HG02678 (cell line): Measurements from ENCODE around the gene BARX1.
"Not testable (repeated sequence)": the region's sequence is repeated elsewhere in the genome, so short reads cannot be mapped to it uniquely, and the experiment has no call there.

Source experiments
- ATAC-seq: cut with Tn5 transposase; IDR thresholded peaks from one replicate; pipeline ENCODE4 v1.9.1; 2021; ENCODE audit warnings: mild to moderate bottlenecking, moderate library complexity; ENCODE audit not compliant: unreplicated experiment

BARX1 gene, protein sequence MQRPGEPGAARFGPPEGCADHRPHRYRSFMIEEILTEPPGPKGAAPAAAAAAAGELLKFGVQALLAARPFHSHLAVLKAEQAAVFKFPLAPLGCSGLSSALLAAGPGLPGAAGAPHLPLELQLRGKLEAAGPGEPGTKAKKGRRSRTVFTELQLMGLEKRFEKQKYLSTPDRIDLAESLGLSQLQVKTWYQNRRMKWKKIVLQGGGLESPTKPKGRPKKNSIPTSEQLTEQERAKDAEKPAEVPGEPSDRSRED

DNA sequence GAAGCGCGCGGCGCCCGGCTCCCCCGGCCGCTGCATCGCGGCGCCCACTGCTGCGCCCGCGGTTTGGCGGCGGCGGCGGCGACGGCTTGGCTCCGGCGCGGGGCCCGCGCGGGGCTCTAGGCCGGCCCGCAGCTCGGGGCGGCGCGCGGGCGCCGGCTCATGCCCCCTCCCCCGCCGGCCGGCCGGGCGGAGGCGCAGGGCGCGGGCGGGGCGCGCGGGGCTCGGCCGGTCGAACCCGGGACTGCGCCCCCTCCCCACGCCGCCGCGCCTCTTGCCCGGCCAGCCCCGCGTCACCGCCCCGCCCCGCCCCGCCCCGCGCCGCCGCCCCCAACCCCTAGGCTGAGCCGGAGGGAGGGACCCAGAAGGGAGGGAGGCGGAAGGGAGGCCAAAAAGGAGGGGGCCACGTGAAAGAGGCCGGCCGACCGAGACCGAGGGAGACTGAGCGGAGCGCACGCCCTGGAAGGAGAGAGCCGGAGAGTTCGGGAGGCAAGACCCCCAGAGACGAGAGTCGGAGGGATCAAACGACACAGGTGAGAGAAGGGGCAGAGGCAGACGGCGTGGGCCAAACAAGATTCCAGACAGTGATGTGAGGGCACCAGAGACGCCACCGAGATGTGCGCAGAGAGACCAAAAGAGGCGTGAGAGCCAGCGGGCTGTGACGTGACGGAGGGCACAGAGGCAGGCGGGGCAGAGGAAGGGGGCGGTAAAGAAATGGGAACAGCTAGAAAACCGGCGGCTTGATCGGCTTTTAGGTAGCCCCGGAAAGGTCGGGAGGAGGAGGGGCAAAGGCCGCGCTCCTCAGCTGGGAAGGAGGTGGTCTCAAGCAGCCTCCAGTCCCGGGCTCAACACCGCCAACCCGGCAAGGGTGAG lies at the start of gene BARX1:
Gene BARX1 (minus strand): TSS at position 245 of the 870 bp plus-strand sequence. CDS start 209 bp downstream, at position 36.
- ATAC-seq = no peak

DNA sequence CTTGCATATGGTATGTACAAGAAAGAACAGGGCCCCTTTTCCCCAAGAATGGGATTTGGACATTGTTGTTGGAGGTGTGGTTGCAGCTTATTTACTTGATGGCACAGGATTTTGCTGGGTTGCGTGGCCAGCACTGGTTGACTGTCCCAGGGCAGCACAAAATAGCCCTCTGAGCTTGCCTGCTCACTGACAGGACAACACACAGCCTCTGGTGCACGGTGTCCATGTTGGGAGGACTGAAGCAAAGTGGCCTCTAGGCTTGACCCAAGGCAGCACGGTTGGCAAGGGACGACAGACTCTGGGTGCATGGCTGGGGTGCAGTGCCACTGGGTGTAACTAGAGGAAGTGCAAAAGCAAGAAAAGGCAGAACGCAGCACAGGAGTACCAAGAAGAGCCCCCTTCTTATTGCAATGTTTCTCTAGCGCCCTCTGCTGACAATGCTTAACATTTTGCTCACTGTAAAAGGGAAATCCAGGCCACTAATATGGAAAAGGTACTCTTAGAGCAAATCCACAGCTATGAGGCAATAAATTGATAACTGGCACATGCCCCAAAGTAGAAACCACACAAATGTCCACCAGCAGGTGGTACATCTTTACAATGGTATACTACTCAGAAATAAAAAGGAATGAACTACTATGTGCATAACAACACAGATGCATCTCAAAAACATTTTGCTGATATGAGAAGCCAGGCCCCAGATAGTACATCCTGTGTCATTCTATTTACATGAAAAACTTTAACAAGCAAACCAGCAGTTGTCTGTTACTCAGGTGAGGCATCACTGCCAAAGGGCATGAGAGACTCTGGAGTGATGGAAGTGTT lies 47.4 kb upstream of the BARX1 start:
- no peak for ATAC-seq

DNA sequence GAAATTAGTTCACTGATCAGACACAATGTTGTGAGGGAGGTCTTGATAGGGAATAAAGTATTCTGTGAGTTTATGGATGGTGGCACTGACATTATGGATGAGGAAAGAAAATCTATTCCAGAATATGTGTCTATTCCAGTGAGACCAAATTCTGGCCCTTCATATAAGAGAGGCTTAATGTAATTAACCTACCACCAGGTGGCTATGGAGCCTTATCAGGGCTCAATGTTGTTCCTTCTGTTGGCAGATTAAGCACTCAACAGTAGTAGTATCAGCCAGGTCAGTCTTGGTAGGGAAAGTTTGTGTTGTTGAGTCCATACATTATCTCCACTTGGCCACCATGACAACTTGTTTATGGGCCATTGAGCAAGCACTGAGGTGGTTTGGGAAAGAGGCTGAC lies 41.7 kb upstream of the BARX1 start:
- ATAC-seq = no peak

DNA sequence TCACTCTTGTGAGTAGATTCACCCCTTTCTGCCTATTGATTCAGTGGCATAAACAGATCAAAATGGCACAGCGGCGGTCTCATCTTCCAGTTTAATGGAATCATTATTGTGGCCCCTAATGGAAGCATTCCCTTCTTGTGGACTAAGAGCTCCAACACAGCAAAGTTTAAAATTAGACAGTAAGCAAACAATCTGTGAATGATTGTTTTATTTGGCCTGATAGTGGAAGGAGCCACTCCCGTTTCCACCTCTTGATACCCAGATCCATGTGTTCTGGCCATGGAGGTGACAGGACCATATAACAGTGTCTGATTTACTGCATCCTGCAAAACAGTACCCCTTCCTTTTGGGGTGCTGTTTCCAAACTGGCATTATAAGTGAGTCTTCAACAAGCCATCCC lies 41.2 kb upstream of the BARX1 start:
- ATAC-seq = no peak

DNA sequence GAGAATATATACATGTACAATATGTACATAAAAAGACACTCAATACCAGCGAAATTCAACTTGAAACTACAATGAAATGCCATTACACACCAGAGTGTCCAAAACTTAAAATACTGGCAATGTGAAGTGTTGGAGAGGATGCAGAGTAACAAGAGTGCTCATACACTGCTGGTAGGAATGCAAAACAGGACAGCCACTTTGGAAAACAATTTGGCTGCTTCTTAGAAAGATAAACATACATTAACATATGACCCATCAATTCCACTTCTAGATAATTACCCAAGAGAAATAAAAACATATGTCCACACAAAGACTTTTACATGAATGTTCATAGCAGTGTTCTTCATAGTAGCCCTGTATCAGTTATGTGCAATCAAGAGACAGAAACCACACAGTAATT lies 39.4 kb upstream of the BARX1 start:
- ATAC-seq = no peak

DNA sequence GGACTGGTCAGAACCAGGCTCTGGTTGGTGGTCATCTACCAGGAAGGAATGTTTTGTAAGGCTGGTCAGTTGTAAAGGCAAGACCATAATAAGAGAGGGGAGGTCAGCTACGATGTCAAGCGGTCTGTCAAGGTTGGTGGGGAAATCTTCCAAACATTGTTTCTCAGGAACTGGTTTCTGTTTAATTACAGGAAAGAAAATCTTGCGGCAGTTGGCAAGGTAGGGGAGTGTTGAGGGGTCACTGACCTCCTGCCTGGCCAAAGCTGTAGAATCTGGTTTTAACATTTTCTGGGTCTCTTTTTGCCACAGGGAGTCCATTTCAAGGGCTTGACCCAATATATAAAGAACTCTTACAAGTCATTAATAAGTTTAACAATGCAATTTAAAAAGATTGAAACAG lies 39.0 kb upstream of the BARX1 start:
- ATAC-seq = no peak

DNA sequence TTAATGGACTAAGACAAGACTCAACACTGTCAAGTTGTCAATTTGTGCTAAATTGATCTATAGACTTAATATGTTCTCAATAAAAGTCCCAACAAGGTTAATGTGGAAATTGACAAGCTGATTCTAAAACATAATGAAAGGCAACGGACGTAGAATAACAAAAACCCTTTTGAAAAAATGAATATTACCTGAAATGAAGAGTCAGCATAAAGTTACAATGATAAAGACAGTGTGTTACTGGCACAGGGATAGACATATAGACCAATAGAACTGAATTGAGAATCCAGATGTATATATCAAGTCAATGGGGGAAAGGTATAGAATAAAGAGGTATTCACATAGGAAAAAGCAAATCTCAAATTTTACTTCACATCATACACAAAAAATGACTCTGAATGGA lies 37.7 kb upstream of the BARX1 start:
- ATAC-seq = no peak

DNA sequence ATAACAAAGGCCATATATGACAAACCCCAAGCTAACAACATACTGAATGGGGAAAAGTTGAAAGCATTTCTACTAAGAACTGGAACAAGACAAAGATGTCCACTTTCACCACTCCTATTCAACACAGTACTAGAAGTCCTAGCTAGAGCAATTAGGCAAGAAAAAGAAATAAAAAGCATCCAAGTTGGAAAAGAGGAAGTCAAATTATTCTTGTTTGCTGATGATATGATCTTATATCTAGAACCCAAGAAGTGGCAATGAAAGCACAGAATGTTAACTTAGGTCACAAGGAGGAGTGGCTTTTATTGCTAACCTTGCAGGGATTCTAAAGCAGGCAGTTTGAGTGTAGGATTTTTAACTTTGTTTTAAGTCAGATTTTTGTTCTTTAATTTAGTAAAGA lies 35.3 kb upstream of the BARX1 start:
- no peak for ATAC-seq

DNA sequence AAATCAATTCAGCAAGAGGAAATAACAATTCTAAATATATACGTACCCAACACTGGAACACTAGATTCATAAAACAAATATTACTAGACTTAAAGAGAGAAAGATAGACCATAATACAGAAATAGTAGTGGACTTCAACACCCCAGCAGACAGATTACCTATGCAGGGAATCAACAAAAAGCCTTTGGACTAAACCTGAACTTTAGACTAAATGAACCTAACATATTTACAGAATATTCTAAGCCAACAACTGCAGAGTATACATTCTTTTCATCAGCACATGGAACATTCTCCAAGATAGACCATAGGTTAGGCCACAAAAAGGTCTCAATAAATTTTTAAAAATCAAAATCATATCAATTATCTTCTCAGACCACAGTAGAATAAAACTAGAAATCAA lies 32.9 kb upstream of the BARX1 start:
- no peak for ATAC-seq

DNA sequence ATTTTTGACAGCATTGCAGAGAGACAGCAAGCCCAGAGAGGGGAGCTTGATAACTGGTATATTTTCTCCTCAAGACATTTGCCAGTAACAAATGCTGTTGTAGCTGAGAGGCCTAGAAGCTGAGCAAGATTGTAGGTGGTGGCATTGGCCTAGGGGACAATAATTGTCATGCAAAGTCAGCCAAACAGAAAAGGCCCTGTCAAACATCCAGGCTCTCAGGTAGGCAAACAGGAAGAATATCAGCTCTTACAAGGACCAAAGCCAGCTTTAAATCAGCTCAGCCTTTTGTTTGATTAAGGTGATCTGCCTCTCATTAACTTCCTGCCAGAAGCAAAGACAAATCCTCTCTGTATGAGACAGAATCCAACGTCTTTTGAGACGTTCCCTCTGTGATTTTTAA lies 29.7 kb upstream of the BARX1 start:
- ATAC-seq = no peak

DNA sequence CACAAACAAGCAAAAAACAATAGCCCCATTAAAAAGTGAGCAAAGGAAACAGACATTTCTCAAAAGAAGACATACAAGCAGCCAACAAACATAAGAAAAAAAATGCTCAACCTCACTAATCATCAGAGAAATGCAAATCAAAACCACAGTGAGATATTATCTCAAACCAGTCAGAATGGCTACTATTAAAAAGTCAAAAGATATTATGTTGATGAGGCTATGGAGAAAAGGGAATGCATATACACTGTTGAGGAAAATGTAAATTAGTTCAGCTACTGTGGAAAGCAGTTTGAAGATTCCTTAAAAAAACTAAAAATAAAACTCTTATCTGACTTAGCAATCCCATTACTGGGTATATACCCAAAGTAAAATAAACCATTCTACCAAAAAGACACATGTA lies 28.7 kb upstream of the BARX1 start:
- ATAC-seq = no peak

DNA sequence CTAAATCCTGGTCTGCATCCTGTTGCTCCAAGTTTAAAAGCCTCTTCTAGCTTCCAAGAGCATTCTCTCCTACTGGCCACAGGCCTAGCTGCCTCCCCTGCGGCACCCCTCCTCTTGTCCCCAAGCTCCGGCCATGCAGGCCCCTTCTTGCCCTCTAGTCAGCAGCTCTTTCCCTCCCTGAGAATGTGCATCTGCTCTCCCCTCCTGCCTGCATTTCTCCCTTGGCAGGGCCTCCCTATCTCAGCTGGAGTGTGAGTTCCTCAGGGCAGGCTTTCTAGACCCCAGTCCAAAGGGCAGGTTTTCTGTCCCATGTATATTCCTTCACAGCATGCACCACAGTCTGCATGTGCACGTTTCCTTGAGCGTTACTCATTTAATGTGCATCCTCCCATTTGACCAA lies 24.6 kb upstream of the BARX1 start:
- ATAC-seq = no peak

DNA sequence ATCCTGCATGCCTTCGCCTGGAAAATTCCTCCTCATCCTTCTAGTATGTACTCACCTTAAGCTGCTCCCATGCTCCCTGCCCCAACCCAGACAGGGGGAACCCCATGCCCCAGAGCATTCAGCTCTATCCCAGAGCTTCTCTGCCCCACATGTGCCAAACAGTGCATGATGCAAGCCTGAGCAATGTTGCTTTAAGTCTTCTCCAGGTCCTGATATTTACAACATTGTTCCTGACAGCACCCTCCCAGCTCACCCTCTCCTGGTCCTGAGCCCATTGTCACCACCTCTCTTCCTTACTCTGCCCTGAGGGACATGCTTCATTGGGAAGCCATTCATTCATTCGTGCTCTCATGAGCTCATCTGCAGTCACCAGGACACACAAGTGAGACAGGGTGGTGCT lies 23.4 kb upstream of the BARX1 start:
- ATAC-seq = no peak

DNA sequence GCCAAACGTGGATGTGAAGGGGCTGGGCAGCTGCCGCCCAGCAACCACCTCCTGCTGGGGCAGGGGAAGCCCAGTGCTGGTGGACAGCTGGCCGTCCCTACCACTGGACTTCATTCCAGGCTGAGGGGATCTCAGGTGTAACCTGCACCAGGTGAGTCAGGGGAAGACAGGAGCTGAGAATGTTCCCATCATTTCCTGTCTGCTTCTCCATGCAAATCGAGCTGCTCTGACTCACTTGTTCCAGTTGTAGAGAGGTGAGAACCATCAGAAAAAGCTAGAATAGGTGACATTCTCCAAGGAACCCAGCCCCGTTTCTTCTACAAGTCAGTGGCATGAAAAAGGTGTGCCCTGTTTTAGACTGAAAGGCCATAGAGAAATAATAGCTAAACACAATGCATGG lies 21.8 kb upstream of the BARX1 start:
- no peak for ATAC-seq

DNA sequence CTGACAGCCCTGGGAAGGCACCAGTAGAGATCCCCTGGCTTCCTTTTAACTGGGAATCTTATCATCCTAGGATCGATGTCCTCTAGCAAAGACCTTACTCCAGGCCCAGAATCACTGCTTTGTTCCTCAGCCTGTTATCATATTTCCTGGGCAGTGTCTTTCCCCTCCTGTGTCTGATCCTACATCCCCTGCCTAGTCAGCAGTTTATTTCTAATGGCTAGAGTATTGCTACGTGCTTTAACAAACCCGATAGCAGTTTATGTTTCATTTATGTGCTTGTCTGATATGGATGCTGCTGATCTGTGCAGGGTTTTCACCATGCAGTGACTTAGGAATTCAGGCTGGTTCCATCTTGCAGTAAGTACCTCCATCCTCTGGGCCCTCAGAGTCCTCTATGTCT lies 20.9 kb upstream of the BARX1 start:
- ATAC-seq = no peak

DNA sequence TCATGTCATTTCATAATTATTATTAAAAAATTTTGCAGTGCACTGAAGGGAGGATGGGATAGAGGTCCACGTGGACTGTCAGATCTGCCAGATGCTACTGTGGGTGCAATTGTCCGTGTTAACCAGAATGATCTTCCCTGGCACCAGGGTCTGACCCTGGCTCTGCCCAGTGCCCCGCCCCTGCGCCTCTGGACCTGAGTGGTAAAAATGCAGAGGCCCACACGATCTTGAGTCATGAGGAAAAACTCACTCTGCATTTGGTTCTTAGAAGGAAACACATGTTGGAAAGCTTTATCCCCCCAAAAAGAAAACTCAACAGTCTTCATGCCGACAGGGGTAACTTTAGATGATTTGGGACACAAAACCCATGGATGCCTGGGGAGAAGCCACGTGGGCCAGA lies 20.1 kb upstream of the BARX1 start:
- ATAC-seq = no peak

DNA sequence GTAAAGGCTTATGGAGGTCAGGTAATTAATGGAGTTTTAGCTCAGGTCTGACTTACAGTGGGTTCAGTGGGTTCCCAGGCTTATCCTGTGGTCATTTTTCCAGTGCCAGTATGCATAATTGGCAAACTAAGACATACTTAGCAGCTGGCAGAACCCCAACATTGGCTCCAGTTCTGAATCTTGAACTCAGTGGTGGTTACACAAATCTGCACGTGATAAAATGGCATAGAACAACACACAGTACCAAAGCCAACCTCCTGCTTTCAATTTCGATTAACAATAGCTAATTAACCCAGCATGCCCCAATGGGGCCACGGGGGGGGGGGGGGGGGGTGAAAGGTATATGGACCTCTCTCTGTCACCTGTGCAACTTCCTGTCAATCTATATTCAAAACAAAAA lies 19.0 kb upstream of the BARX1 start:
- no peak for ATAC-seq

DNA sequence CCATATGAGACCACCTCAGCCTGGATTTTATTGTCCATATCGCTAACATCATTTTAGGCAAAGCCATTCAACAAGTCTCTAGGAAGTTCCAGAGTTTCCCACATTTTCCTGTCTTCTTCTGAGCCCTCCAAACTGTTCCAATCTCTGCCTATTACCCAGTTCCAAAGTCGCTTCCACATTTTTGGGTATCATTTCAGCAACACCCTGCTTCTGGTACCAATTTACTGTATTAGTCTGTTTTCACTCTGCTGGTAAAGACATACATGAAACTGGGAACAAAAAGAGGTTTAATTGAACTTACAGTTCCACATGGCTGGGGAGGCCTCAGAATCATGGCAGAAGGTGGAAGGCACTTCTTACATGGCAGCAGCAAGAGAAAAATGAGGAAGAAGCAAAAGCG lies 17.5 kb upstream of the BARX1 start:
- not testable (repeated sequence) for ATAC-seq

DNA sequence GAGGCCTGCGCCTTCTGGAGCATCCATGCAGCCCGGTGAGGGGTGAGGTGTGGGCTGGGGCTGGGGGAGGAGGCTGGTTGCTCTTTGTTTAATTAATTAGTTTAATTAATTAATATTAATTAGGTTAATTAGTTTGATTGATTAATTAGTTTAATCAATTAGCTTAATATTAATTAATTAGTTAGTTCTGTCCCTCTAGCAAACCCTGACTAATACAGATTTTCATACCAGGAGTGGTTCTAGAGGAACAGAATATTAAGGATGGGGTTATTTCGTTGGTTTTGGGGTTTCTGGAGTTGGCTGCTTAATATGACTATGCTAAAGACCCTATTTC lies 14.1 kb upstream of the BARX1 start:
- ATAC-seq = no peak

DNA sequence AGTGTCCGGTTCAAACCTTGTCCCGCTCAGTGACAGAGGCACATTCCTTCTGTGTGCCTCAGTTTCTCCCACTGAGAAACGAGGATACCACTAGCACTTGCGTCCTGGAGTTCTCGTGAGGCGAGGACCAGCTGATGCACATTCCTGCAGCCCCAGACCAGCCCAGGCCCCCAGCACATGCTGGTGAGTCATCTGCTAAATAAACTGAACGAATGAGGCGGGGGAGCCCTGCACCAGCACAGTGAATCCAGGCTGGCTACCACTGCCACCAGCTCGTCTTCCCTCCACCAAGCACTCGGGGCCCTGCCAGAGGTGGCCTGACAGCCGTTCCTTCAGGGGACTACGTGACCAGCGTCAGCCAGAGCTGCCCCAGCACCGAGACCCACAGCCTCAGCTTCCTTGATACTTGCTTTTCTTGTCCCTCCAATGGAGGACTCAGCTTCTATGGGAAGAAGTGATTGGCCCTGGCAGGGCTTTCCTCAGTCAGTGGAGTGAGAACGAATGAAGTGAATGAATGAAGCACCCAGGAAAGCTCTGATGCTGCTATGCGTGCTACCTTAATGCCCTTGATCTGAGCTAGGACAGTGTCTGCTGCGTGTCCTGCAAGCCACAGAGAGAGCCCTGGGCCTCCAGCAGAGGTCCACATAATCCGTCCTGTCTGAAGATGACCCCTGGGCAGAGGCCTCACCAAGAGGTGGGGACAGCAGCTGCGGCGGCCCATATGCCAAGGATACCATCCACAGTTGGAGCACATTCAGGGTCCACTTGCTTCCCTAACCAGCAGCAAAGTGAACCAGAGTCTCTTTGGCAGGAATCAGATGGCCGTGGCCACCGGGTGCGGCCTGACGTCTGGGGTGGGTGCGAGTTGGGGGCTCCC lies 13.5 kb upstream of the BARX1 start:
- ATAC-seq = no peak
